ENCODE results near the gene TRPM5. TPM values are rescaled to one million over a fixed set of nuclear protein-coding genes. Genes with fewer than 3 reads are reported as not detected.

TRPM5 gene
- total and polyA plus RNA-seq, 4 donors: 0.05 TPM; not detected in 3

- Histone ChIP-seq H3K36me3 (ENCODE audit: control insufficient read depth in 4 of 4, insufficient read depth in 3 of 4, low read depth in 1 of 4, low read length in 3 of 4) (no peaks in the 10 kb centered on the region), H3K9ac (ENCODE audit: low read depth in 1 of 2, low read length in 2 of 2) (no peak overlapping the region), H3K27me3 (ENCODE audit: control insufficient read depth in 4 of 4, insufficient read depth in 4 of 4, low read length in 3 of 4) (no peaks in the 10 kb centered on the region), H3K4me3 (ENCODE audit: low read depth in 1 of 3, low read length in 3 of 3) (no peak overlapping the region), H3K27ac (ENCODE audit: low read depth in 1 of 2, low read length in 2 of 2) (no peak overlapping the region), H3K9me3 (ENCODE audit: control insufficient read depth in 4 of 4, low read length in 3 of 4) (no peaks in the 10 kb centered on the region), H3K4me1 (ENCODE audit: control insufficient read depth in 4 of 4, insufficient read depth in 4 of 4, low read length in 3 of 4) (peaks cover 0 to 8% (median under 1%) of the 10 kb centered on the region in 4 donors)
- 85% methylated on average over 30 of the region's 30 CpGs for WGBS
- TF ChIP-seq EGR1 (IDR thresholded peaks at IDR 0.05; ENCODE audit: low read depth in 2 of 2) (no peak), JUND (IDR thresholded peaks at IDR 0.05) (no peak)
- DNase-seq (ENCODE audit: low spot score): no peak
These were observed 26.2 kb downstream of the TRPM5 start for GRCh38 chr11:2417856-2418692.

GRCh38 chr11:2416765-2417164 lies 27.5 kb downstream of the TRPM5 start:
- Histone ChIP-seq H3K9ac (ENCODE audit: low read depth in 1 of 2, low read length in 2 of 2) (no peak overlapping the region), H3K4me1 (ENCODE audit: control insufficient read depth in 4 of 4, insufficient read depth in 4 of 4, low read length in 3 of 4) (peaks cover 0 to 8% (median under 1%) of the 10 kb centered on the region in 4 donors), H3K36me3 (ENCODE audit: control insufficient read depth in 4 of 4, insufficient read depth in 3 of 4, low read depth in 1 of 4, low read length in 3 of 4) (no peaks in the 10 kb centered on the region), H3K4me3 (ENCODE audit: low read depth in 1 of 3, low read length in 3 of 3) (no peak overlapping the region), H3K27ac (ENCODE audit: low read depth in 1 of 2, low read length in 2 of 2) (no peak overlapping the region), H3K27me3 (ENCODE audit: control insufficient read depth in 4 of 4, insufficient read depth in 4 of 4, low read length in 3 of 4) (no peaks in the 10 kb centered on the region), H3K9me3 (ENCODE audit: control insufficient read depth in 4 of 4, low read length in 3 of 4) (no peaks in the 10 kb centered on the region)
- WGBS: 86% methylated on average over 18 of the region's 18 CpGs
- DNase-seq (ENCODE audit: low spot score): no peak
- TF ChIP-seq JUND (IDR thresholded peaks at IDR 0.05): no peak
- TF ChIP-seq YY1 (IDR thresholded peaks at IDR 0.05): no peak
- TF ChIP-seq TAF1 (conservative IDR thresholded peaks at IDR 0.05): no peak
- TF ChIP-seq HNF4G (IDR thresholded peaks at IDR 0.05): no peak
- no peak for TF ChIP-seq RXRA (IDR thresholded peaks at IDR 0.05)

GRCh38 chr11:2415601-2416380 lies 28.5 kb downstream of the TRPM5 start:
- DNase-seq (ENCODE audit: low spot score): no peak
- Histone ChIP-seq H3K9me3 (ENCODE audit: control insufficient read depth in 4 of 4, low read length in 3 of 4) (no peaks in the 10 kb centered on the region), H3K4me1 (ENCODE audit: control insufficient read depth in 4 of 4, insufficient read depth in 4 of 4, low read length in 3 of 4) (peaks cover 0 to 7% (median under 1%) of the 10 kb centered on the region in 4 donors), H3K27me3 (ENCODE audit: control insufficient read depth in 4 of 4, insufficient read depth in 4 of 4, low read length in 3 of 4) (no peaks in the 10 kb centered on the region), H3K36me3 (ENCODE audit: control insufficient read depth in 4 of 4, insufficient read depth in 3 of 4, low read depth in 1 of 4, low read length in 3 of 4) (no peaks in the 10 kb centered on the region), H3K27ac (ENCODE audit: low read depth in 1 of 2, low read length in 2 of 2) (no peak overlapping the region), H3K4me3 (ENCODE audit: low read depth in 1 of 3, low read length in 3 of 3) (no peak overlapping the region), H3K9ac (ENCODE audit: low read depth in 1 of 2, low read length in 2 of 2) (no peak overlapping the region)
- TF ChIP-seq RXRA (IDR thresholded peaks at IDR 0.05) (no peak), JUND (IDR thresholded peaks at IDR 0.05) (no peak), FOXA1 (IDR thresholded peaks at IDR 0.05) (no peak), SP1 (IDR thresholded peaks at IDR 0.05) (no peak), ZBTB33 (IDR thresholded peaks at IDR 0.05) (no peak), HNF4G (IDR thresholded peaks at IDR 0.05) (no peak), REST (IDR thresholded peaks at IDR 0.05) (no peak), CTCF (IDR thresholded peaks at IDR 0.05; ENCODE audit: low read depth, low read length, missing input control) (no peak), NR2F2 (IDR thresholded peaks at IDR 0.05) (no peak), TAF1 (conservative IDR thresholded peaks at IDR 0.05) (no peak), ATF3 (IDR thresholded peaks at IDR 0.05) (no peak), RAD21 (IDR thresholded peaks at IDR 0.05) (no peak), GABPA (IDR thresholded peaks at IDR 0.05 in 1 of 2, conservative IDR thresholded peaks at IDR 0.05 in 1 of 2) (no peak), MAX (IDR thresholded peaks at IDR 0.05) (no peak), YY1 (IDR thresholded peaks at IDR 0.05) (no peak), HNF4A (conservative IDR thresholded peaks at IDR 0.05) (no peak), FOXA2 (IDR thresholded peaks at IDR 0.05) (no peak), EGR1 (IDR thresholded peaks at IDR 0.05; ENCODE audit: low read depth in 2 of 2) (no peak)
- WGBS: 86% methylated on average over 34 of the region's 34 CpGs

All from liver (tissue), 9 donors.